SK-N-SH treated with all-trans-retinoic acid at 6 μM for 48 hours (cell line): ENCODE measurements around the gene ZMYND8.

Source experiments
- CREB5 ChIP-seq: fragments of 250-450 bp; sonication (Bioruptor Pico); IDR thresholded peaks from 2 replicates; pipeline ENCODE4 v1.5.1; 2020; ENCODE audit warnings: low read depth, mild to moderate bottlenecking, moderate library complexity
- ISL1 ChIP-seq: fragments of 250-450 bp; sonication (Bioruptor Pico); IDR thresholded peaks from 2 replicates; pipeline ENCODE4 v2.1.2; 2022; ENCODE audit warnings: mild to moderate bottlenecking, moderate library complexity
- OSR1 ChIP-seq: fragments of 250-450 bp; sonication (Bioruptor Pico); IDR thresholded peaks from 2 replicates; pipeline ENCODE4 v1.8.0; 2022; ENCODE audit warnings: moderate library complexity, mild to moderate bottlenecking, inconsistent platforms
- PATZ1 ChIP-seq: fragments of 250-450 bp; sonication (Bioruptor Pico); IDR thresholded peaks from 2 replicates; pipeline ENCODE4 v1.8.0; 2020; ENCODE audit warnings: mild to moderate bottlenecking, moderate library complexity, borderline replicate concordance
- TCF4 ChIP-seq: fragments of 250-450 bp; sonication (Bioruptor Pico); IDR thresholded peaks from 2 replicates; pipeline ENCODE4 v1.8.0; 2021; ENCODE audit warnings: mild to moderate bottlenecking, moderate library complexity, borderline replicate concordance
- ZFP3 ChIP-seq: fragments of 250-450 bp; sonication (Bioruptor Pico); IDR thresholded peaks from 2 replicates; pipeline ENCODE4 v1.5.0; 2020; ENCODE audit warnings: mild to moderate bottlenecking, moderate library complexity

- TF ChIP-seq PATZ1 (CRISPR knock-in tag) (no peak), TCF4 (CRISPR knock-in tag) (no peak), ZFP3 (CRISPR knock-in tag) (no peak), CREB5 (CRISPR knock-in tag) (no peak), ISL1 (CRISPR knock-in tag) (no peak), OSR1 (CRISPR knock-in tag) (no peak)
Measured at GRCh38 chr20:47161411-47161810, 195.1 kb downstream of the ZMYND8 start.
